Stomach (tissue), 4 donors: ENCODE data around the gene STRIP2.

Experiments
- EP300 ChIP-seq: sonication (generic); formaldehyde crosslinking; IDR thresholded peaks from one replicate; pipeline ENCODE4 v1.6.1; 2017; ENCODE audit warnings: antibody characterized with exemption
- POLR2A ChIP-seq, 4 donors: fragments of 450-650 bp; IDR thresholded peaks; one replicate each; pipeline ENCODE4 v1.6.1; 2016; ENCODE audit warnings: antibody characterized with exemption in 4 of 4, control low read depth in 2 of 4, mild to moderate bottlenecking in 1 of 4, moderate library complexity in 1 of 4
- POLR2AphosphoS5 ChIP-seq, 3 donors: sonication (generic); formaldehyde crosslinking; IDR thresholded peaks; one replicate each; pipeline ENCODE4 v1.6.1; 2016; ENCODE audit warnings: antibody characterized with exemption in 3 of 3
- TF ChIP-seq, protein P1 (sequence below), 7 experiments: fragments of 450-650 bp in 4 of 7; fragments of 200-600 bp in 3 of 7; sonication (generic) in 3 of 7; IDR thresholded peaks; one replicate each; pipeline ENCODE4 v1.5.1; 2016 to 2019; ENCODE audit warnings: antibody characterized with exemption in 7 of 7, control low read depth in 2 of 7, mild to moderate bottlenecking in 1 of 7

- TF ChIP-seq, protein P1, sequence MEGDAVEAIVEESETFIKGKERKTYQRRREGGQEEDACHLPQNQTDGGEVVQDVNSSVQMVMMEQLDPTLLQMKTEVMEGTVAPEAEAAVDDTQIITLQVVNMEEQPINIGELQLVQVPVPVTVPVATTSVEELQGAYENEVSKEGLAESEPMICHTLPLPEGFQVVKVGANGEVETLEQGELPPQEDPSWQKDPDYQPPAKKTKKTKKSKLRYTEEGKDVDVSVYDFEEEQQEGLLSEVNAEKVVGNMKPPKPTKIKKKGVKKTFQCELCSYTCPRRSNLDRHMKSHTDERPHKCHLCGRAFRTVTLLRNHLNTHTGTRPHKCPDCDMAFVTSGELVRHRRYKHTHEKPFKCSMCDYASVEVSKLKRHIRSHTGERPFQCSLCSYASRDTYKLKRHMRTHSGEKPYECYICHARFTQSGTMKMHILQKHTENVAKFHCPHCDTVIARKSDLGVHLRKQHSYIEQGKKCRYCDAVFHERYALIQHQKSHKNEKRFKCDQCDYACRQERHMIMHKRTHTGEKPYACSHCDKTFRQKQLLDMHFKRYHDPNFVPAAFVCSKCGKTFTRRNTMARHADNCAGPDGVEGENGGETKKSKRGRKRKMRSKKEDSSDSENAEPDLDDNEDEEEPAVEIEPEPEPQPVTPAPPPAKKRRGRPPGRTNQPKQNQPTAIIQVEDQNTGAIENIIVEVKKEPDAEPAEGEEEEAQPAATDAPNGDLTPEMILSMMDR (IDR thresholded peaks at IDR 0.05): no peak
- TF ChIP-seq POLR2A (IDR thresholded peaks at IDR 0.05) (no peak), POLR2AphosphoS5 (IDR thresholded peaks at IDR 0.05) (no peak), EP300 (no peak)
These were observed 7.8 kb upstream of the STRIP2 start for GRCh38 chr7:129426482-129426881.
